ENCODE measurements around the gene TWF1. TPM values are rescaled to one million over a fixed set of nuclear protein-coding genes. Genes with fewer than 3 reads are reported as not detected.
A peak's percentile ranks its signal among the peaks of the same experiment; 100 is the strongest.

The TWF1 gene
- total and polyA plus RNA-seq, 2 donors (not counting 3 experiments of a cell fraction or from before 2014, with no cell fraction given): 23.8 to 75.5 TPM

GRCh38 chr12:43776498-43776897, 29.6 kb downstream of the TWF1 start:
- intact Hi-C loops (cut with micrococcal nuclease): loop anchor here (1.0 to 5.0 kb wide), 2 partner anchors 106 to 161 kb away; no protein-coding TSS in a partner anchor
- Histone ChIP-seq H2AFZ (ENCODE audit: low read depth, low read length) (no peak overlapping the region), H3K36me3 (ENCODE audit: control insufficient read depth in 2 of 2, extremely low read depth in 1 of 2, insufficient read depth in 2 of 2, low read length in 2 of 2) (peaks cover 7% of the 10 kb centered on the region in 2 experiments), H3K9me1 (replicated peaks; ENCODE audit: control insufficient read depth, extremely low read depth, insufficient read depth, low read length) (no peaks in the 10 kb centered on the region), H4K20me1 (replicated peaks; ENCODE audit: control insufficient read depth, extremely low read depth, insufficient read depth, low read length) (no peaks in the 10 kb centered on the region), H3K4me3 (replicated peaks in 1 of 3; ENCODE audit: insufficient read depth in 1 of 3, low read depth in 1 of 3, low read length in 3 of 3) (no peak overlapping the region), H3K79me2 (ENCODE audit: control insufficient read depth, insufficient read depth, low read length) (no peaks in the 10 kb centered on the region), H3K4me1 (ENCODE audit: control insufficient read depth, extremely low read depth, insufficient read depth, low read length) (no peaks in the 10 kb centered on the region), H3K4me2 (ENCODE audit: insufficient read depth, low read length) (no peak overlapping the region), H3K27ac (ENCODE audit: insufficient read depth, low read depth, low read length) (no peak overlapping the region), H3K9me3 (replicated peaks; ENCODE audit: control insufficient read depth, insufficient read depth, low read length) (no peaks in the 10 kb centered on the region), H3K27me3 (ENCODE audit: control insufficient read depth in 2 of 2, insufficient read depth in 2 of 2, low read length in 2 of 2) (no peaks in the 10 kb centered on the region), H3K9ac (replicated peaks; ENCODE audit: extremely low read depth, insufficient read depth, low read length) (no peak overlapping the region)
- DNase-seq (ENCODE audit: low read depth, low spot score) (peak; percentile 18), FAIRE-seq (no peak)
- dilution Hi-C loops (cut with MboI; ENCODE audit: extremely low pct_ligation_motif_present, low sequenced_read_pairs): no loop called here
- ChIA-PET CTCF (interaction anchor here (1.0 to 2.5 kb wide), 4 partner anchors 10 to 106 kb away, joined by 3 to 50 read pairs (median 3); no protein-coding TSS in a partner anchor), POLR2A (no interaction called here)
- no TSS peak for BruUV-seq (replicated peaks)
- TF ChIP-seq CTCF (IDR thresholded peaks at IDR 0.05; ENCODE audit: extremely low read depth in 1 of 2, insufficient read depth in 1 of 2, low read depth in 1 of 2, low read length in 2 of 2): peak; percentile 5 to 14
- TF ChIP-seq MAX (IDR thresholded peaks at IDR 0.05; ENCODE audit: insufficient read depth, insufficient read length): no peak
- no peak for TF ChIP-seq MYC (IDR thresholded peaks at IDR 0.05; ENCODE audit: low read depth, low read length)
- no peak for TF ChIP-seq GATA2 (IDR thresholded peaks at IDR 0.05; ENCODE audit: insufficient read depth, insufficient read length, low read depth, low read length)
- TF ChIP-seq JUN (IDR thresholded peaks at IDR 0.05; ENCODE audit: borderline replicate concordance, insufficient read depth, insufficient read length, low read depth): no peak
- TF ChIP-seq EZH2 (IDR thresholded peaks at IDR 0.05; ENCODE audit: borderline replicate concordance, low read depth, low read length, severe bottlenecking): no peak
- TF ChIP-seq FOS (IDR thresholded peaks at IDR 0.05; ENCODE audit: borderline replicate concordance, insufficient read depth, low read length): no peak

Data from endothelial cell of umbilical vein (primary cell).